Measurements from ENCODE around the gene WDR17. TPM values are rescaled to one million over a fixed set of nuclear protein-coding genes. Genes with fewer than 3 reads are reported as not detected.

WDR17 gene
- total RNA-seq, 1 experiment from 2014 or later, result 1.3 TPM

DNA sequence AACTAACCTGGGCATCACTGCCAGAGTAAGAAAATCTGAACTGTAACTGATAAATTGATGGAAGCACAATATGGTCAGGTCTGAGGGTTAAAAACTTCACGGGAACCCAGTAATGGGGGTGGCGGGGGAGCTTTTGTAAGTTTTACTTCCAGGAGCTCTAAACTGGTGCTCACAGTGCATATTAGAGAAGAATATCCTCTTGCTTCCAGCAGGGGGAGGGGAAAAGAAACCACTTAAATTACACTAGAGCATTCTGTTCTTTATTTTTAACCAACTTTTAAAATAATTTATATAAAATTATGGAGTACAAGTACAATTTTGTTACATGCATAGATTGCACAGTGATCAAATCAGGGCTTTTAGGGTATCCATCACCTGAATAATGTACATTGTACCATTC, 33.7 kb downstream of the WDR17 start:
- no peak overlapping the region for H2AFZ ChIP-seq (ENCODE audit: low read length)
- no peaks in the 10 kb centered on the region for H4K20me1 ChIP-seq (ENCODE audit: low read length)
- no TSS peak for BruUV-seq (replicated peaks)
- no peaks in the 10 kb centered on the region for H3F3A ChIP-seq (ENCODE audit: low read length, unreplicated experiment)
- no peak overlapping the region for H3K4me2 ChIP-seq (ENCODE audit: low read length)
- H3K9me3 ChIP-seq (ENCODE audit: low read length), result no peaks in the 10 kb centered on the region
- TF ChIP-seq EZH2phosphoT487 (IDR thresholded peaks at IDR 0.05; ENCODE audit: borderline replicate concordance, low read length), result no peak
- TF ChIP-seq, protein P1, sequence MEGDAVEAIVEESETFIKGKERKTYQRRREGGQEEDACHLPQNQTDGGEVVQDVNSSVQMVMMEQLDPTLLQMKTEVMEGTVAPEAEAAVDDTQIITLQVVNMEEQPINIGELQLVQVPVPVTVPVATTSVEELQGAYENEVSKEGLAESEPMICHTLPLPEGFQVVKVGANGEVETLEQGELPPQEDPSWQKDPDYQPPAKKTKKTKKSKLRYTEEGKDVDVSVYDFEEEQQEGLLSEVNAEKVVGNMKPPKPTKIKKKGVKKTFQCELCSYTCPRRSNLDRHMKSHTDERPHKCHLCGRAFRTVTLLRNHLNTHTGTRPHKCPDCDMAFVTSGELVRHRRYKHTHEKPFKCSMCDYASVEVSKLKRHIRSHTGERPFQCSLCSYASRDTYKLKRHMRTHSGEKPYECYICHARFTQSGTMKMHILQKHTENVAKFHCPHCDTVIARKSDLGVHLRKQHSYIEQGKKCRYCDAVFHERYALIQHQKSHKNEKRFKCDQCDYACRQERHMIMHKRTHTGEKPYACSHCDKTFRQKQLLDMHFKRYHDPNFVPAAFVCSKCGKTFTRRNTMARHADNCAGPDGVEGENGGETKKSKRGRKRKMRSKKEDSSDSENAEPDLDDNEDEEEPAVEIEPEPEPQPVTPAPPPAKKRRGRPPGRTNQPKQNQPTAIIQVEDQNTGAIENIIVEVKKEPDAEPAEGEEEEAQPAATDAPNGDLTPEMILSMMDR (conservative IDR thresholded peaks at IDR 0.05; ENCODE audit: low read depth, low read length), result peak; percentile 26; the same call in 1 of the 2 replicates
- intact Hi-C loops (cut with micrococcal nuclease), result no loop called here
- DNase-seq, result no peak
- H3K9ac ChIP-seq (ENCODE audit: low read length), result no peak overlapping the region
- ATAC-seq, result 0 out of 2 replicates have a peak, but pooled peaks have one; percentile 33
- no peaks in the 10 kb centered on the region for H3K79me2 ChIP-seq (ENCODE audit: low read length)
- no peaks in the 10 kb centered on the region for H3K4me1 ChIP-seq (ENCODE audit: insufficient read depth, low read length)
- H3K27ac ChIP-seq (ENCODE audit: low read length), result no peak overlapping the region
- no peaks in the 10 kb centered on the region for H3K9me2 ChIP-seq (replicated peaks; ENCODE audit: low read length)
- H3K4me3 ChIP-seq (ENCODE audit: low read length), result no peak overlapping the region
- CTCF ChIA-PET, result interaction anchor here (0.6 to 0.7 kb wide), 2 partner anchors 23 to 261 kb away, joined by 3 read pairs; no protein-coding TSS in a partner anchor
- H3K36me3 ChIP-seq (ENCODE audit: low read depth, low read length), result no peaks in the 10 kb centered on the region
- POLR2A ChIA-PET (ENCODE audit: unreplicated experiment), result no interaction called here
- no peaks in the 10 kb centered on the region for H3K27me3 ChIP-seq (ENCODE audit: low read length)

DNA sequence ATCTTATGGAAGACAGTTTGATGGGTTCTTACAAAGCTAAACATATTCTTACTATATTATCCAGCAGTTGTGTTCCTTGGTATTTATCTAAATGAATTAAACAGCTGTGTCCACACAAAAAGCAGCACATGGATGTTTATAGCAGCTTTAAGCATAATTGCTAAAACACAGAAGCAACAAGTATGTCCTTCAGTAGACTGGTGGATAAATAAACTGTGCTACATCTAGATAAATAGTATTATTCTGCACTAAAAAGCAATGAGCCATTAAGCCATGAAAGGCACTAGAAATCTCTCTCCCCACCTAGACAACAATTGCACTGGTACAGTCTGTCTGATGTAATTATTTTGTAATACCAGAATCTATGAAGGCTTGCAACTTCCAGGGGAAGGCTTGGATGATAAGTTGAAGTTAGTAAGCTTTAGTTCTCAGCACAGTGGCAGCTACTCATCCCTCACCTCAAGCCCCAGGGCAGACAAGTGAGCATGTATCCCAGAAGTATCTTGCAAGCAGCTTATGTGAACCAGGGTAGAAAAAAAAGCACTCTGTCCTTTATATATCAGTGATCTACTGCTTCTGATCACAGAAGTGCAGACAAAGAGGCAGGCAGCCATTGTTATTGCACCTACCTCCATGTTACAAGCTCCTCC, 36.9 kb downstream of the WDR17 start:
- H3K4me2 ChIP-seq (ENCODE audit: low read length), result no peak overlapping the region
- no peak overlapping the region for H2AFZ ChIP-seq (ENCODE audit: low read length)
- no peaks in the 10 kb centered on the region for H3K9me3 ChIP-seq (ENCODE audit: low read length)
- H3K4me3 ChIP-seq (ENCODE audit: low read length), result no peak overlapping the region
- no peak for ATAC-seq
- H3K27ac ChIP-seq (ENCODE audit: low read length), result no peak overlapping the region
- H3K9ac ChIP-seq (ENCODE audit: low read length), result no peak overlapping the region
- DNase-seq, result no peak
- intact Hi-C loops (cut with micrococcal nuclease), result no loop called here
- H3F3A ChIP-seq (ENCODE audit: low read length, unreplicated experiment), result no peaks in the 10 kb centered on the region
- ChIA-PET CTCF (no interaction called here), POLR2A (ENCODE audit: unreplicated experiment) (no interaction called here)
- no peaks in the 10 kb centered on the region for H3K9me2 ChIP-seq (replicated peaks; ENCODE audit: low read length)
- H3K79me2 ChIP-seq (ENCODE audit: low read length), result no peaks in the 10 kb centered on the region
- H3K27me3 ChIP-seq (ENCODE audit: low read length), result no peaks in the 10 kb centered on the region
- TF ChIP-seq EZH2phosphoT487 (IDR thresholded peaks at IDR 0.05; ENCODE audit: borderline replicate concordance, low read length) (no peak), EZH2 (IDR thresholded peaks at IDR 0.05; ENCODE audit: low read length, unreplicated experiment) (no peak)
- TF ChIP-seq, protein P1 (conservative IDR thresholded peaks at IDR 0.05; ENCODE audit: low read depth, low read length), result no peak
- no peaks in the 10 kb centered on the region for H4K20me1 ChIP-seq (ENCODE audit: low read length)
- BruUV-seq (replicated peaks), result no TSS peak
- H3K4me1 ChIP-seq (ENCODE audit: insufficient read depth, low read length), result no peaks in the 10 kb centered on the region
- no peaks in the 10 kb centered on the region for H3K36me3 ChIP-seq (ENCODE audit: low read depth, low read length)

DNA sequence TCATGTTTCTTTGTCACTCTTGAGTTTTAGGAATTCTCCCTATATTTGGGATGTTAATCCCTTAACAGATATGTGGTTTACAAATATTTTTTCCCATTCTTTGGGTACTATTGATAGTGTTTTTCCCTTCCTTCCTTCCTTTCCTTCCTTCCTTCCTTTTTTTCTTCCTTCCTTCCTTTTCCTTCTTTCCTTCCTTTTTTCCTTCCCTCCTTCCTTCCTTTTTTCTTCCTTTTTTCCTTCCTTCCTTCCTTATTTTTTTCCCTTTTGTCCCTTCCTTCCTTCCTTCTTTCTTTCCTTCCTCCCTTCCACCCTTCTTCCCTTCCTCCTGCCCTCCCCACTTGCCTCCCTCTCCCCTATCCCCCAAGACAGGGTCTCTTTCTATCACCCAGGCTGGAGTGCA, 42.1 kb downstream of the WDR17 start:
- no peak overlapping the region for H3K4me2 ChIP-seq (ENCODE audit: low read length)
- H3K36me3 ChIP-seq (ENCODE audit: low read depth, low read length), result no peaks in the 10 kb centered on the region
- H3K4me3 ChIP-seq (ENCODE audit: low read length), result no peak overlapping the region
- intact Hi-C loops (cut with micrococcal nuclease), result no loop called here
- TF ChIP-seq EZH2phosphoT487 (IDR thresholded peaks at IDR 0.05; ENCODE audit: borderline replicate concordance, low read length) (no peak), EZH2 (IDR thresholded peaks at IDR 0.05; ENCODE audit: low read length, unreplicated experiment) (no peak)
- TF ChIP-seq, protein P1 (conservative IDR thresholded peaks at IDR 0.05; ENCODE audit: low read depth, low read length), result no peak
- POLR2A ChIA-PET (ENCODE audit: unreplicated experiment), result no interaction called here
- H4K20me1 ChIP-seq (ENCODE audit: low read length), result no peaks in the 10 kb centered on the region
- ATAC-seq, result no peak
- no TSS peak for BruUV-seq (replicated peaks)
- H2AFZ ChIP-seq (ENCODE audit: low read length), result no peak overlapping the region
- no peak for DNase-seq
- H3F3A ChIP-seq (ENCODE audit: low read length, unreplicated experiment), result no peaks in the 10 kb centered on the region
- CTCF ChIA-PET, result no interaction called here
- H3K4me1 ChIP-seq (ENCODE audit: insufficient read depth, low read length), result no peaks in the 10 kb centered on the region
- H3K9me3 ChIP-seq (ENCODE audit: low read length), result no peaks in the 10 kb centered on the region
- no peaks in the 10 kb centered on the region for H3K9me2 ChIP-seq (replicated peaks; ENCODE audit: low read length)
- no peaks in the 10 kb centered on the region for H3K79me2 ChIP-seq (ENCODE audit: low read length)
- H3K9ac ChIP-seq (ENCODE audit: low read length), result no peak overlapping the region
- no peak overlapping the region for H3K27ac ChIP-seq (ENCODE audit: low read length)
- no peaks in the 10 kb centered on the region for H3K27me3 ChIP-seq (ENCODE audit: low read length)
